ENCODE data around the gene TPPP.
A peak's percentile ranks its signal among the peaks of the same experiment; 100 is the strongest.
"Not testable (repeated sequence)": the region's sequence is repeated elsewhere in the genome, so short reads cannot be mapped to it uniquely, and the experiment has no call there.

The TPPP gene

DNA sequence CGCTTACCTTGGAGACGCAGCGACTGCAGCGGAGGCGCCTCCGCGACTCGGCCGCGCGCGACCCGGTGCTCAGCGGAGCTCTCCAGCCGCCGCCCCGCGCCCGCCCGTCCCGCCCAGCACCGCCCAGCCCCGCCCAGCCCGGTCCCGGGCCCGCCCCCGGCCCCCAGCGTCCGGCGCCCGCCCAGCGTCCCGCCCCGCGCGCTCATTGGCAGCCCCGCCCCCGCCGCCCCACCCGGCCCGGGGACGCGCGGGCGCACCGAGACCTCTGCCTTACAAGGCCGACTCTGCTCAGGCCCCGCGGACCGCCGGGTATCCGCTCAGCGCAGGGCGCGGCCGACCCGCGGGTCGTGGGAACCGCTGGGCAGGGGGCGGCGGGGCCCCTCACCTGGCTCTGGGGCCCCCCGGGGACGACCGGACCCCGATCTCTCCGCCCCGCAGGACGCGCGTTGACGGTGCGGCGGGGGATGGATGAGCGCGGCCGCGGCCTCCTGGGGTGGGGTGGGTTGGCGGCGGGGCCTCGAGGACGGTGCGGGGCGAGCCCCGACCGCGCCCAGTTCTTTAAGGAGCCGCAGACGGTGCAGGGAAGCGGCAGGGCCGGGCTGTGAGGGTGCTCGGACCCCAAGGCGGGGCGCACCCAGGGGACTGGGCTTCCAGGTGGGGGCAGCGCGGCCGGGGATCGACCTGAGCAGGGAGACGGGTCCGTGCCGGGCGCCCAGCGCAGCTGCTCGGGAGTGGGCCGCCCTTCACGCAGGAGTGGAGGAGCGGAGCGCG lies at the start of gene TPPP:
Gene TPPP (minus strand): TSS at position 82 of the 771 bp plus-strand sequence. CDS start 15,292 bp downstream, outside the sequence.
- peak within 1 kb of the TSS; percentile 21 to 34 for H3K4me3 ChIP-seq (replicated peaks in 1 of 2; ENCODE audit: low read depth in 2 of 2, low read length in 2 of 2)

DNA sequence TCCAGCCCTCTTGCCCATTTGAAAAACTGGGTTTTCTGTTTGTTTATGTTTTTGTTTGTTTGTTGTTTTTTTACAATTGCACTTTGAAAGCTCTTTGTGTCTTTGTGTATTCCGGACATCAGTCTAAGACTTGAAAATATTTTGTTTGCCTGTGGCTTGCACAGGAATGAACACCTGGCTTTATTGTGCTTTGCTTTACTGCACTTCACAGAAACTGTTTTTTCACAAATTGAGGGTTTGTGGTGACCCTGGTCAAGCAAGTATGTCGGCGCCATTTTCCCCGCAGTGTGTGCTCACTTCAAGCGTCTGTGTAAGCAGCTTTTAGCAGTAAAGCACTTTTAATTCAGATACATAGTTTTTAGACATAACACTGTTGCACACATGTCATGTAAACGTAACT lies 49.1 kb upstream of the TPPP start:
- not testable (repeated sequence) for DNase-seq (ENCODE audit: low read depth in 2 of 2); H3K4me3 ChIP-seq (replicated peaks in 1 of 2; ENCODE audit: low read depth in 2 of 2, low read length in 2 of 2)

More for the DNA sequence above, at the start of gene TPPP:
- DNase-seq (ENCODE audit: low read depth in 2 of 2): peak; percentile 49 to 58

DNA sequence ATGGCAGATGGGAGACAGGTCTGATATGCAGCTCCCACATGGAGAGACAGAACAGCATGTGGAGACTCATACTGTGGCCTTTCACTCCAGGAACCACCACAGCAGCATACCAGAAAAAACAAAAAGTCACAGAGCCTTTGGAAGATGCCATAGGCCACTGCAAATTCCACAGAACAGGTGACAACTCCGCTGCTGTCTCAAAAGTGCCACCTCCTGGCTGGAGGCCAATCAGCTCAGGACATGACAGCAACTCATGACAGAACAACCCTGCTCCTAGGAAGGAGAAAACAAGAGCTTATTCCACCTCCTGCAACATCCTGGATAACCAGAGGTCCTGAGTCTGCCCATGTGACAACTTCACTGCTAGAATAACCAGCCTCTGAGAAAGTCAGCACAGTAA lies 41.0 kb upstream of the TPPP start:
- not testable (repeated sequence) for H3K4me3 ChIP-seq (replicated peaks in 1 of 2; ENCODE audit: low read depth in 2 of 2, low read length in 2 of 2); DNase-seq (ENCODE audit: low read depth in 2 of 2)

DNA sequence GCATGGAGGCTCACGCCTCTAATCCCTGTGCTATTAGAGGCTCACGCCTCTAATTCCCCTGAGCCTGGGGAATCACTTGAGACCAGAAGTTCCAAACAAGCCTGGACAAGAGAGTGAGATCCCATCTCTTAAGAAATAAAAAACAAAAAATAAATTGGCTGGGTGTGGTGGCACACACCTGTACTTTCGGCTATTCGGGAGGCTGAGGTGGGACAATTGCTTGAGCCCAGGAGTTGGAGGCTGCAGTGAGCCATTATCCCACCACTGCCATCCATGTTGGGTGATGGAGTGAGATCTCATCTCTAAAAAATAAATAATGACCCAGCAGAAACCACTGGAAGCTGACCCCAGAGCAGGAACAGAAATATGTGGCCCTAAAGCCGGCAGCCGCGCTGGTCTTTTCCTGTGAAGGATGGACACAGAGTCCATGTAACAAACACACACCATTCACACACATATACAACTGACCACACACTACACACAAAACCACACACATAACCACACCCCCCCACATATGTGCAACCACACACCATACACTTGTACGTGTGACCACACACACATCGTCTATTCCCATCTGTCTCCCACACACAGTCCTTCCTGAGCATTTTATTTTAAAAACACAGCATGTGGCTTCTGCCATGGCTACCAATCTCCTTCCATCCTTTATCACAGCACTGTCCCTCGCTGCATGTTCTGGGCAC lies 39.8 kb upstream of the TPPP start:
- DNase-seq (ENCODE audit: low read depth in 2 of 2); H3K4me3 ChIP-seq (replicated peaks in 1 of 2; ENCODE audit: low read depth in 2 of 2, low read length in 2 of 2): not testable (repeated sequence)

DNA sequence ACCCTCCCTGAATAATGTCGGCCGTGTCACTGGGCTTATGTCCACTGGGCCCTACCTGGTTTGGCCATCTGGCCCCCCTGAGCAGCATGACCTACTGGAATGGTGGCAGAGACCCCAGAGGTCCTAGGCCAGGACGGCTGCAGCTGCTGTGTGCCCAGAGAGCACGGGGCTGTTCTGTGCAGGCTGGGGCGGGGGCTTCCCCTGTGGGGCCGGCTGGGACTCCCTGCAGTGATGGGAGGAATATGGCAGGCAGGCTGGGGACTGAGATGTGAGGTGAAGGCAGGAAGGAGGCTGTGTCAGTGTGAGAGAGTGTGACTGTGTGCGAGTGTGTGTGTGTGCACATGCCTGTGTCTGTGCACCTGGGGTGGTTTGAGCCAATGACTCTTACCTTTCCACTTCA lies 36.1 kb upstream of the TPPP start:
- DNase-seq (ENCODE audit: low read depth in 2 of 2); H3K4me3 ChIP-seq (replicated peaks in 1 of 2; ENCODE audit: low read depth in 2 of 2, low read length in 2 of 2): not testable (repeated sequence)

DNA sequence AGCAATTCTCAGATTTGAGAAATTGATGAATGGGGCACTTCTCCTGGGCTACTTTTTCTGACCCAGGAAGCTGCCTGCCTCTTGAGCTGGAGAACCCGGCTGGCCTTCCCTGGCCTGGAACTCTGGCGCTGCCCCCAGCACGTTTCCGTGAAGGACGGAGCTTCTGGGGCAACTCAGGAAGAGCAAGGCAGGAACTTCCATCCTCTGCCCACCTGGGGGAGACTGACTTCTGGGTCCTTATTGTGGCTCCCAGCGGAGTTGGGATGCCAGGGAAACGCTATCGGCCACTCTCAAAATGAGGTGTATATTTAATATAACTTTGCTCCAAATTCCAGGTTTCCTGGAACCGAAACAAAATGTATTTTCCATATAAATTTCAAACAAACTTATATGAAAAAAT lies 33.9 kb upstream of the TPPP start:
- H3K4me3 ChIP-seq (replicated peaks in 1 of 2; ENCODE audit: low read depth in 2 of 2, low read length in 2 of 2): not testable (repeated sequence)
- peak in 1 of 2 donors; percentile 6 for DNase-seq (ENCODE audit: low read depth in 2 of 2)

DNA sequence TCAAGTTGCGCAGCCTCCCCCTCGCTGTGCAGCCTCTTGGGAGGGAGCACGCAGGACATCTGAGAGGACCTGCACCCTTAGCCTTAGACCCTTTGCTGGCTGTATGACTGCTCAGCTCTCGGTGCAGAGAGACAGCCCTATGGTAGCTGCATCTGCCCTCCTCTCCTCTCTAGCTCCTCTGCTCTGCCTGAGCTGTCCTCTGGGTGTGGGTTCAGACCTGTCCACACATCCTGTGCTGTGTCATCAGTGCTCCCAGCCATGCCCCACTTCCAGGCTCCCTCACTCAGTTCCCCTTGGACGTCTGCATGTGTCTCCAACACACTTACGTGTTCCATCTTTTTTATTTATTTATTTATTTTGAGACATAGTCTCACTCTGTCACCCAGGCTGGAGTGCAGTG lies 30.7 kb upstream of the TPPP start:
- not testable (repeated sequence) for H3K4me3 ChIP-seq (replicated peaks in 1 of 2; ENCODE audit: low read depth in 2 of 2, low read length in 2 of 2); DNase-seq (ENCODE audit: low read depth in 2 of 2)

DNA sequence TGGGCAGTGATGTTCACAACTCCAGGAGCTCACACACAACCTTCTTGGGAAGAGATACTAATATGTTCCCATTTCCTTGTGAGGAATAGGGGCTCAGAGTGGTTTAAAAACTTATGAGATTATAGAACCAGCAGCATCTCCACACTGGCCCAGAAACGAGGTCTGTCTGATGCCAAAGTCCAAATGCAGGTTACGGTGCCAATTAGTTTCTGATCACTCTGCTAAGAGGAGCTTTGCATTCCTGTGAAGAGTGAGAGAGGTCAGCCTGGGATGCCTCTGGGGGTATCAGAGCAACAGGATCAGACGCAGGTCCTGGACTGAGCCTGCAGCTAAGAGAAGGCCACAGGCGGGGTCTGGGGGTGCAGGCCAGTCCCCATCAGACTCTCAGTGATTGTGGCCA lies 30.2 kb upstream of the TPPP start:
- not testable (repeated sequence) for DNase-seq (ENCODE audit: low read depth in 2 of 2); H3K4me3 ChIP-seq (replicated peaks in 1 of 2; ENCODE audit: low read depth in 2 of 2, low read length in 2 of 2)

DNA sequence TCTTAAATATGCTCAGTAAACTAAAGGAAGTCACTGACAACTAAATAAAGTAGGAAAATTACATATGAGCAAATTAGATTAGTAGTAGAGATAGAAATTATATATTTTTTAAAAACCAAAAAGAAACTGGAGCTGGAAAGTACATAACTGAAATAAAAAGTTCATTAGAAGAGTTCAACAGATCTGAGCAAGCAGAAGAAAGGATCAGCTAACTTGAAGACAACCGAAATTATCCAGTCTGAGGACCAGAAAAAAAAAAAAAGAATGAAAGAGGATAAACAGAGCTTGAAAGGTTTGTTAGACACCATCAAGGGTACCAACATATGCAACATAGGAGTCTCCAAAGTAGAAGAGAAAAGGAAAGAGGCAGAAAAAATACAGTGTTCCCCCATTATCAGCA lies 26.2 kb upstream of the TPPP start:
- H3K4me3 ChIP-seq (replicated peaks in 1 of 2; ENCODE audit: low read depth in 2 of 2, low read length in 2 of 2); DNase-seq (ENCODE audit: low read depth in 2 of 2): not testable (repeated sequence)

DNA sequence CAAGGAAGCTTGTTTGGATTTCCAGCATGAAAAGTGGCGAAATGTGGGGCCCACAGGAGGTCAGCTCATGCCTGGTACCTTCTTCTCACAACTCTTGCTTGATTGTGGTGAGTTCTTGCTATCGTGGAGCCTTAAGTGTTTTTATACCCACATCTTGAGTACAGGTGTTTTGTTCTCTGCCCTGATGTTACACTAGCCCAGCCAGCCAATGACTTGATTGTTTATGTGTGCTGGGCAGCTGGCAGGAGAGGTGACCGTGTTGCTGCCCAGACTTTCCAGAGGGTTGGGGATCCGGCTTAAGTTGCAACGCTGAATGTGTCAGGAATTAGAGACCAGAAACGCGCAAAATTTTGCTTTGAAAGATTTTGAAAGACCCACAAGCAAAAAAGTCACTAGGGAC lies 24.0 kb upstream of the TPPP start:
- no peak overlapping the region for H3K4me3 ChIP-seq (replicated peaks in 1 of 2; ENCODE audit: low read depth in 2 of 2, low read length in 2 of 2)
- no peak for DNase-seq (ENCODE audit: low read depth in 2 of 2)
- TF ChIP-seq, protein P1, sequence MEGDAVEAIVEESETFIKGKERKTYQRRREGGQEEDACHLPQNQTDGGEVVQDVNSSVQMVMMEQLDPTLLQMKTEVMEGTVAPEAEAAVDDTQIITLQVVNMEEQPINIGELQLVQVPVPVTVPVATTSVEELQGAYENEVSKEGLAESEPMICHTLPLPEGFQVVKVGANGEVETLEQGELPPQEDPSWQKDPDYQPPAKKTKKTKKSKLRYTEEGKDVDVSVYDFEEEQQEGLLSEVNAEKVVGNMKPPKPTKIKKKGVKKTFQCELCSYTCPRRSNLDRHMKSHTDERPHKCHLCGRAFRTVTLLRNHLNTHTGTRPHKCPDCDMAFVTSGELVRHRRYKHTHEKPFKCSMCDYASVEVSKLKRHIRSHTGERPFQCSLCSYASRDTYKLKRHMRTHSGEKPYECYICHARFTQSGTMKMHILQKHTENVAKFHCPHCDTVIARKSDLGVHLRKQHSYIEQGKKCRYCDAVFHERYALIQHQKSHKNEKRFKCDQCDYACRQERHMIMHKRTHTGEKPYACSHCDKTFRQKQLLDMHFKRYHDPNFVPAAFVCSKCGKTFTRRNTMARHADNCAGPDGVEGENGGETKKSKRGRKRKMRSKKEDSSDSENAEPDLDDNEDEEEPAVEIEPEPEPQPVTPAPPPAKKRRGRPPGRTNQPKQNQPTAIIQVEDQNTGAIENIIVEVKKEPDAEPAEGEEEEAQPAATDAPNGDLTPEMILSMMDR (IDR thresholded peaks at IDR 0.05; ENCODE audit: low read depth, low read length): no peak

DNA sequence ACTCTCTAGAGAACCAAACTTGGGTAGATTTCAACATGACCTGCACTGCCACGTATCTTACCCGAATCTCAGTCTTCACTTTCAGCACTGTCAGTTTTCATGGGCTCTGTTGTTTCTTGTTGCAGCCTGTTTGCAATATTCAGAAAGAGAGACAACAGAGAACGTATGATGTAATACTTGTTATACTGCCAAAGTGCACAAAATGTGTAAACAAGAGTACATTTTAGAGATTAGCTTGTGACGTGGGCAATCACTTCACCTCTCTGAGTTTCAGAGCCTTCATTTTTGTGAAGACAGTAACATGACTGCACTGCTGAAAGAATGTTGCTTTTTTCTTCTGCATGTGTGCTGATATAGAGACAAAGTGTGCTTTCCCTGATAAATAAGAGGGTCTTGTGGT lies 23.6 kb upstream of the TPPP start:
- not testable (repeated sequence) for H3K4me3 ChIP-seq (replicated peaks in 1 of 2; ENCODE audit: low read depth in 2 of 2, low read length in 2 of 2)
- peak; percentile 2 to 31 for DNase-seq (ENCODE audit: low read depth in 2 of 2)

DNA sequence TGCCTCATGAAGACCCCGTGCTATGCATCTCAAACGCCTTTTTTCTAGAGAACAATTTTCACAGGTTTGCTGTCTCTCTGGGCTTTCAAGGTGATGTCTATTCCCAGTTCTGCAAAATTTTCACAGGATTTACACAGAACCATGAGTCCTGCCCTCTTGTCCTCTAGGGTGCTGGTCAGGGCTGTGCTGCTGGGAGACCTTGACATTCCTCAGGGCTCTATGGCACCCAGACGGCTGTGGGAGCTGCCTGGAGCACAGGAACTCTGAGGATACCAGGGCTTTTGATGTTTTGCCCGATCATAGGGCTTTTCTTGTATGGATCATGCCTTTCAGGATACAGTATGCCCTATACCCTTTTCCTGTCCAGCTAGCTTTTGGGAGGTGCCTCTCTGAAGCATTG lies 22.5 kb upstream of the TPPP start:
- not testable (repeated sequence) for DNase-seq (ENCODE audit: low read depth in 2 of 2); H3K4me3 ChIP-seq (replicated peaks in 1 of 2; ENCODE audit: low read depth in 2 of 2, low read length in 2 of 2)

DNA sequence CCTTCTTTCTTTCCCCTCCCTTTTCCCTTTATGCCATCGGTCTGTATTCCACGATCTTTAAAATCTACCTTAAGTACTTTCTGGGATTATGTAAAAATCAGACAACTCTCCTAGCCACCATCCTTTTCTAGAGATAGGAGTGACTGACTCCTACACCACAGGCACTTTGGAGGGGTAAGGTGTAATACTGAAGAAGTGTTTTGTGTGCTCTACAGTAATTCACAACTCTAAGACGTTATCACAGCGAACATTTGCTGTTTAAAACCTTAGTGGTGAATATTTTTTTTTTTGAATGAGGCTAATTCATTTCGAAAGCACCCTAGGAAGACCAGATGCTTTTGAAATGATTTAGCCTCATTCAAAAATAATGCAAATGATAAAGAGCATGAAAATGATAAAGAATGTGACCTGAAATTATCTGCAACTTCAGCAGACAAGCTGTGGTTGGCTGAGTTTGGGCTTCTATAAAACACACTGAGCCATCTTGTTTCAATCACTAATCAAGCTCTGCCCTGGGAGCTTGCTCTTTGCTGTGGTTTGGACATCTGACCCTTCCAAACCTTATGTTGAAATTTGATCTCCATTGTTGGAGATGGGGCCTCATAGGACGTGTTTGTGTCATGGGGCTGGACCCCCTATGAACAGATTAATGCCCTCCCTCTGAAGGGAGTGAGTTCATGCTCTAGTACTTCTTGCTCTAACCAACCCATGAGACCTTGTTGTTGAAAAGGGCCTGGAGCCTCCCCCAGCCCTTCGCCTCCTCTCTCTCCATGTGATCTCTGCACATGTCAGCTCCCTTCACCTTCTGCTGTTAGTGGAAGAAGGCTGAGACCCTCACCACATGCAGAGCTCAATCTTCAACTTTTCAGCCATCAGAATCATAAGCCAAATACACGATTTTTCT lies 21.3 kb upstream of the TPPP start:
- not testable (repeated sequence) for H3K4me3 ChIP-seq (replicated peaks in 1 of 2; ENCODE audit: low read depth in 2 of 2, low read length in 2 of 2); DNase-seq (ENCODE audit: low read depth in 2 of 2)

DNA sequence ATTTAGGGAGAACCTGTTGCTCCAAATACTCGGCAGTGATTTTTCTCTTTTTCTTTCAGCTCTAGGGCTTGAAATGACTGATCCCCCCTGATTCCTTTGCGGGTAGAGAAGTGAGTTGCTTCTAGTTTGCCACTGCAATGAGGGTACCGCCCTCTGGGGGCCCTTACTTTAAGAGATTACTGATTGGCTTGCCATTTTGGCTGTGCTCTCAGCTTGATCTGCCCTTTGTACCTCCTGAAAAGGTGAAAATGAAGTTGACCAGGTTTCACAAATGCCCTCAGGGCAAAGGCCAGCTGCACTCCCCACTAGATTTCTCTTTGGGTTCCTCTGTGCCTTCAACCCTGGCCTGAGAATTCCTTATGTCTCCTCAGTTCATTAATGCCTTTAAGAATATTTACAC lies 20.5 kb upstream of the TPPP start:
- not testable (repeated sequence) for H3K4me3 ChIP-seq (replicated peaks in 1 of 2; ENCODE audit: low read depth in 2 of 2, low read length in 2 of 2); DNase-seq (ENCODE audit: low read depth in 2 of 2)

DNA sequence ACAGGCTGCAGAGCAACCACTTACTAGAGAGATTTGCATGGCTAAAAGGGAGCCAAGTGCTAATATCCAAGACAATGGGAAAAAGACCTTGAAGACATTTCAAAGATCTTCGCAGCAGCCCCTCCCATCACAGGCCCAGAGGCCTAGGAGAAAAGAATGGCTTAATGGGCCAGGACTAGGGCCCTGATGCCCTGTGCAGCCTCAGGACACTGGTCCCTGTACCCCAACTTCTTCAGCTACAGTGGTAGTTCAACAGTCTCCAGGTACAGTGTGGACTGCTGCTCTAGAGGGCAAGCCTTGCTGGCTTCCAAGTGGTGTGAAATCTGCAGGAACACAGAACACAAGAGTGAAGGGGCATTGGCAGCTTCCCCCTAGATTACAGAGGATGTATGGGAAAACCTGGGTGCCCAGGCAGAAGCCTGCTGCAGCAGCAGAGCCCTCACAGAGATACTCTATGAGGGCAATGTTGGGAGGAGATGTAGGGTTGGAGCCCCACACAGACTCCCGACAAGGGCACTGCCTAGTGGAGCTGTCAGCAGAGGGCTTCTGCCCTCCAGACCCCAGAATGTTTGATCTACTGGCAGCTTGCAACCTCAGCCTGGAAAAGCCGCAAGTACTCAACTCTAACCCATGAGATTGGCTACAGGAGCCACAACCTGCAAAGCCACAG lies 15.8 kb upstream of the TPPP start:
- not testable (repeated sequence) for H3K4me3 ChIP-seq (replicated peaks in 1 of 2; ENCODE audit: low read depth in 2 of 2, low read length in 2 of 2); DNase-seq (ENCODE audit: low read depth in 2 of 2)

DNA sequence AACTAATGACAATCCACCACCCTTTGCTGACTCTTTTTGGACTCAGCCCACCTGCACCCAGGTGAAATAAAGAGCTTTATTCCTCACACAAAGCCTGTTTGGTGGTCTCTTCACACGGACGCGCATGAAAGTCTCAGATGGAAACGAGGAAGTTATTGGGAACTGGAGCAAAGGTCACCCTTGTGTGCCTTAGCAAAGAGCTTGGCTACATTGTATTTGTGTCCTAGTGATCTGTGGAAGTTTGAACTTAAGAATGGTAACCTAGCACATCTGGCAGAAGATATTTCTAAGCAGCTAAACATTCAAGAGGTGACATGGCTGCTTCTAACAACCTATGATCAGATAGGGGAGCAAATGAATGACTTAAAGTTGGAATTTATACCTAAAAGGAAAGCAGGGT lies 15.2 kb upstream of the TPPP start:
- not testable (repeated sequence) for H3K4me3 ChIP-seq (replicated peaks in 1 of 2; ENCODE audit: low read depth in 2 of 2, low read length in 2 of 2); DNase-seq (ENCODE audit: low read depth in 2 of 2)

Data from cardiac fibroblast (primary cell).